Keratinocyte (primary cell): ENCODE results near the gene UCKL1. TPM values are rescaled to one million over a fixed set of nuclear protein-coding genes. Genes with fewer than 3 reads are reported as not detected.

Source experiments
- DNase-seq: peaks from one replicate; pipeline ENCODE4 v3.0.0-alpha.2; 2011; ENCODE audit warnings: low read depth, missing footprints, low spot score
- FAIRE-seq: peaks from 2 replicates; lab custom pipeline; 2011; peaks lifted over from hg19 to GRCh38; lab: Jason Lieb, UNC
- H2AFZ ChIP-seq: 2 replicates; pipeline ENCODE4 v1.6.0; 2012; ENCODE audit warnings: low read length, control low read depth, inconsistent platforms; ENCODE audit not compliant: control insufficient read depth
- H3K27ac ChIP-seq: 2 replicates; pipeline ENCODE4 v1.5.1; 2011; ENCODE audit warnings: low read length; ENCODE audit not compliant: control insufficient read depth, insufficient read depth
- H3K27me3 ChIP-seq: 3 replicates; pipeline ENCODE4 v1.6.0; 2011; ENCODE audit warnings: low read length; ENCODE audit not compliant: control insufficient read depth, insufficient read depth; ENCODE audit errors: extremely low read depth
- H3K36me3 ChIP-seq, 2 experiments: 2 replicates in 1 of 2; 3 replicates in 1 of 2; pipeline ENCODE4 v1.5.1; 2011; ENCODE audit warnings: low read length in 2 of 2, mild to moderate bottlenecking in 1 of 2; ENCODE audit not compliant: control insufficient read depth in 2 of 2, insufficient read depth in 2 of 2; ENCODE audit errors: extremely low read depth in 1 of 2
- H3K4me1 ChIP-seq: 3 replicates; pipeline ENCODE4 v1.5.1; 2011; ENCODE audit warnings: low read length; ENCODE audit not compliant: control insufficient read depth, insufficient read depth; ENCODE audit errors: extremely low read depth
- H3K4me2 ChIP-seq: 3 replicates; pipeline ENCODE4 v1.6.0; 2011; ENCODE audit warnings: low read depth, low read length; ENCODE audit not compliant: control insufficient read depth, insufficient read depth; ENCODE audit errors: extremely low read depth
- H3K4me3 ChIP-seq, 3 experiments: fragments of 200-600 bp in 1 of 3; sonication (generic) in 1 of 3; 2 replicates in 2 of 3; 3 replicates in 1 of 3; pipeline ENCODE4 v1.5.1; 2011 to 2016; ENCODE audit warnings: low read length in 3 of 3, mild to moderate bottlenecking in 3 of 3, control low read depth in 2 of 3, inconsistent platforms in 1 of 3, low read depth in 1 of 3, mixed read lengths in 1 of 3, mixed run types in 1 of 3, moderate library complexity in 1 of 3; ENCODE audit not compliant: control insufficient read depth in 2 of 3, insufficient read depth in 2 of 3; ENCODE audit errors: extremely low read depth in 1 of 3
- H3K79me2 ChIP-seq: 2 replicates; pipeline ENCODE4 v1.6.0; 2012; ENCODE audit warnings: low read length; ENCODE audit not compliant: control insufficient read depth, insufficient read depth
- H3K9ac ChIP-seq: 3 replicates; pipeline ENCODE4 v1.6.0; 2011; ENCODE audit warnings: low read length; ENCODE audit not compliant: control insufficient read depth, insufficient read depth; ENCODE audit errors: extremely low read depth
- H3K9me1 ChIP-seq: 3 replicates; pipeline ENCODE4 v1.6.0; 2011; ENCODE audit warnings: low read length; ENCODE audit not compliant: control insufficient read depth, insufficient read depth; ENCODE audit errors: extremely low read depth
- H3K9me3 ChIP-seq: 2 replicates; pipeline ENCODE4 v1.5.1; 2012; ENCODE audit warnings: low read depth, low read length; ENCODE audit not compliant: control insufficient read depth
- H4K20me1 ChIP-seq: 3 replicates; pipeline ENCODE4 v1.6.0; 2011; ENCODE audit warnings: low read length; ENCODE audit not compliant: control insufficient read depth, insufficient read depth; ENCODE audit errors: extremely low read depth
- EZH2 ChIP-seq: IDR thresholded peaks from one replicate; pipeline ENCODE4 v1.6.1; 2012; ENCODE audit warnings: inconsistent platforms, mild to moderate bottlenecking, low read length, moderate library complexity
- dilution Hi-C: fragments of 300-500 bp; cut with MboI; formaldehyde crosslinking; loops from one replicate; pipeline ENCODE4 v1.7.0; 2020; ENCODE audit warnings: low sequenced_read_pairs; ENCODE audit not compliant: extremely low pct_ligation_motif_present
- polyA plus RNA-seq, 5 experiments: library from polyadenylated mRNA; depleted of rRNA in 3 of 5; stranded (reverse) in 3 of 5; stranded (forward) in 1 of 5; unstranded in 1 of 5; fragments of >200 nt; gene quantifications; 1 replicate in 1 of 5; 2 replicates in 3 of 5; 3 replicates in 1 of 5; pipeline versions ENCODE4 v1.2.1 to v1.2.3, GENCODE V29; 2011 to 2012; ENCODE audit warnings: missing spikeins in 2 of 5, low read depth in 1 of 5, low replicate concordance in 1 of 5
- TF ChIP-seq, protein P1 (sequence below), 3 experiments: IDR thresholded peaks in 1 of 3; conservative IDR thresholded peaks in 1 of 3; optimal IDR thresholded peaks in 1 of 3; 2 replicates in 2 of 3; 3 replicates in 1 of 3; pipeline versions ENCODE3 to v1.5.1; 2011; ENCODE audit warnings: low read length in 3 of 3, mild to moderate bottlenecking in 3 of 3, moderate library complexity in 2 of 3, control low read depth in 1 of 3, inconsistent platforms in 1 of 3; ENCODE audit not compliant: insufficient read depth in 2 of 3; ENCODE audit errors: extremely low read depth in 1 of 3

The UCKL1 gene
- polyA plus RNA-seq, 1 donor (not counting 4 experiments of a cell fraction or from before 2014, with no cell fraction given) = 24.1 TPM

DNA sequence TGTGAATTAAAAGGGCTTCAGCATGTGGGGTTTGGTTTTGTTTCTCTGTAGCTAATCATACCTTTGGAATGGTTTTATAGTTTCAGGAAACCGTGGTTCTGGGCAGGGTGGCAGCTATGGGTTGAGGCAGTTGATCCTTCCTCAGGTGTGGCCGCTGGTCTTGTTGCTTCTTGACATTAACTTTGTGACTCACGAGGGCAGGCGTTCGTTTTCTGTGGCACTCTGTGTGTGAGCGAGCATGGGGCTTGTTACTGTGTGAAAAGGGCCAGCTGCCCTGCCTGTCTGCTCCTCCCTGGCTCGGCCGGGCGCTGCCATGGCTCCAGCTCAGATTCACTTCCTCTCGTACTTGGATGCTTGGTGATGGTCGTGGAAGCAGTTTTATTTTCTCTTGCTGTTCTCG is 45.0 kb downstream of the UCKL1 start:
- peaks cover 35% of the 10 kb centered on the region for H3K4me1 ChIP-seq
- DNase-seq (peak; percentile 72), FAIRE-seq (peak; percentile 51)
- H3K4me2 ChIP-seq = peak overlapping the region; percentile 90
- peak overlapping the region; percentile 65 for H3K9ac ChIP-seq
- TF ChIP-seq, protein P1, sequence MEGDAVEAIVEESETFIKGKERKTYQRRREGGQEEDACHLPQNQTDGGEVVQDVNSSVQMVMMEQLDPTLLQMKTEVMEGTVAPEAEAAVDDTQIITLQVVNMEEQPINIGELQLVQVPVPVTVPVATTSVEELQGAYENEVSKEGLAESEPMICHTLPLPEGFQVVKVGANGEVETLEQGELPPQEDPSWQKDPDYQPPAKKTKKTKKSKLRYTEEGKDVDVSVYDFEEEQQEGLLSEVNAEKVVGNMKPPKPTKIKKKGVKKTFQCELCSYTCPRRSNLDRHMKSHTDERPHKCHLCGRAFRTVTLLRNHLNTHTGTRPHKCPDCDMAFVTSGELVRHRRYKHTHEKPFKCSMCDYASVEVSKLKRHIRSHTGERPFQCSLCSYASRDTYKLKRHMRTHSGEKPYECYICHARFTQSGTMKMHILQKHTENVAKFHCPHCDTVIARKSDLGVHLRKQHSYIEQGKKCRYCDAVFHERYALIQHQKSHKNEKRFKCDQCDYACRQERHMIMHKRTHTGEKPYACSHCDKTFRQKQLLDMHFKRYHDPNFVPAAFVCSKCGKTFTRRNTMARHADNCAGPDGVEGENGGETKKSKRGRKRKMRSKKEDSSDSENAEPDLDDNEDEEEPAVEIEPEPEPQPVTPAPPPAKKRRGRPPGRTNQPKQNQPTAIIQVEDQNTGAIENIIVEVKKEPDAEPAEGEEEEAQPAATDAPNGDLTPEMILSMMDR (optimal IDR thresholded peaks at IDR 0.05 in 1 of 3, IDR thresholded peaks at IDR 0.05 in 1 of 3, conservative IDR thresholded peaks at IDR 0.05 in 1 of 3; ENCODE audit: extremely low read depth in 1 of 3, insufficient read depth in 2 of 3, low read length in 3 of 3) = no peak
- TF ChIP-seq EZH2 = no peak
- H3K27ac ChIP-seq = peak overlapping the region; percentile 74
- H3K9me3 ChIP-seq = no peaks in the 10 kb centered on the region
- H3K9me1 ChIP-seq = peaks cover 2% of the 10 kb centered on the region
- H3K4me3 ChIP-seq = peak overlapping the region; percentile 5 to 56 (median 51)
- peaks cover 90% of the 10 kb centered on the region for H3K79me2 ChIP-seq
- H4K20me1 ChIP-seq = peaks cover 6% of the 10 kb centered on the region
- no peak overlapping the region for H2AFZ ChIP-seq
- H3K36me3 ChIP-seq = peaks cover 8 to 16% of the 10 kb centered on the region in 2 experiments
- dilution Hi-C loops = no loop called here
- no peaks in the 10 kb centered on the region for H3K27me3 ChIP-seq

DNA sequence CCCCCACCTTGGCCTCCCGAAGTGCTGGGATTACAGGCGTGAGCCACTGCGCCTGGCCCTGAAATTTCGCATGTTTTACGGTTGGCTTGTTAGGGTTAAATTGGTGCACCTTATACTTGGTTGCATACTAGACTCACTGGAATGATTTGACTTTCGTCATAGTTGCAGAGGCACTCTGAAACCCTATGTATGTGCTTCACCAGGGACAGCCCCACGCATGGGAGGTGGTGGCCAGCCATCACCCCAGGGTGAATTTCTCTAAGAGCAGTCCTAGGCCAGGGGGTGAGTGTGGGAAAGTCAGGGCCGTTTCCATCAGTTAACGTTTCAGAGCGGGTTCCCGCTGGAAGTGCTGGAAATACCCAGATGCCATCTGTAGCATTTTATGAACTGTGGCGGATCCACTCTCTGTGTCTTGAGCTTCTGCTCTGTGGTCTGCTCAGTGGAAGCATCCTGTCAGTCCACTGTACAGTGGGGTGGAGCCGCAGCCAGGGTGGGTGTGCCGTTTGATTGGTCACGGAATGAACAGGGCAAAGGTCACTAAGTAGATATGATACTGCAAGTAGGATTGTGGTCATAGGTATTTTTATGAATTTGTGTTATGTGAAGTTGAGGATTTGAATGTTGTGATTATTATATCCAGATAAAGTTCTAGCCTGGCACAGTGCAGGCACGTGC is 48.1 kb downstream of the UCKL1 start:
- H3K27me3 ChIP-seq = no peaks in the 10 kb centered on the region
- no peak overlapping the region for H3K27ac ChIP-seq
- no peak overlapping the region for H3K9ac ChIP-seq
- no peak overlapping the region for H3K4me2 ChIP-seq
- peaks cover 2% of the 10 kb centered on the region for H3K9me1 ChIP-seq
- DNase-seq = no peak
- TF ChIP-seq, protein P1 (optimal IDR thresholded peaks at IDR 0.05 in 1 of 3, IDR thresholded peaks at IDR 0.05 in 1 of 3, conservative IDR thresholded peaks at IDR 0.05 in 1 of 3; ENCODE audit: extremely low read depth in 1 of 3, insufficient read depth in 2 of 3, low read length in 3 of 3) = no peak
- no peak for TF ChIP-seq EZH2
- dilution Hi-C loops = no loop called here
- peaks cover 6% of the 10 kb centered on the region for H4K20me1 ChIP-seq
- FAIRE-seq = no peak
- no peak overlapping the region for H2AFZ ChIP-seq
- peaks cover 90% of the 10 kb centered on the region for H3K79me2 ChIP-seq
- peaks cover 9 to 13% of the 10 kb centered on the region in 2 experiments for H3K36me3 ChIP-seq
- H3K9me3 ChIP-seq = no peaks in the 10 kb centered on the region
- no peak overlapping the region for H3K4me3 ChIP-seq
- H3K4me1 ChIP-seq = peaks cover 37% of the 10 kb centered on the region
